GM23338 (cell line): Measurements from ENCODE around the gene TNFRSF1A. TPM values are rescaled to one million over a fixed set of nuclear protein-coding genes. Genes with fewer than 3 reads are reported as not detected.

Experiments
- ATAC-seq: fragments of 200-7000 bp; cut with Tn5 transposase; 3 replicates; pipeline ENCODE4 v1.9.1; 2020
- DNase-seq: peaks from one replicate; pipeline ENCODE4 v3.0.0-alpha.2; 2015; ENCODE audit warnings: low spot score
- H2AFZ ChIP-seq: fragments of 200-600 bp; sonication (generic); 2 replicates; pipeline ENCODE4 v1.8.0; 2016; ENCODE audit warnings: antibody characterized with exemption, mild to moderate bottlenecking, moderate library complexity
- H3F3A ChIP-seq: fragments of 200-600 bp; sonication (generic); replicated peaks from 2 replicates; pipeline ENCODE4 v1.8.0; 2017; ENCODE audit warnings: antibody characterized with exemption, mixed run types, low read depth
- H3K27ac ChIP-seq: fragments of 200-600 bp; sonication (generic); 2 replicates; pipeline ENCODE4 v1.6.1; 2016; ENCODE audit warnings: low read depth
- H3K27me3 ChIP-seq: fragments of 200-600 bp; sonication (generic); 2 replicates; pipeline ENCODE4 v1.8.0; 2016; ENCODE audit warnings: mild to moderate bottlenecking, mixed run types, moderate library complexity; ENCODE audit not compliant: insufficient read depth
- H3K36me3 ChIP-seq: fragments of 200-600 bp; sonication (generic); 2 replicates; pipeline ENCODE4 v1.8.0; 2016; ENCODE audit warnings: mild to moderate bottlenecking; ENCODE audit not compliant: insufficient read depth
- H3K4me1 ChIP-seq: fragments of 200-600 bp; sonication (generic); 2 replicates; pipeline ENCODE4 v1.8.0; 2016; ENCODE audit warnings: mild to moderate bottlenecking, moderate library complexity; ENCODE audit not compliant: insufficient read depth
- H3K4me2 ChIP-seq: fragments of 200-600 bp; sonication (generic); 2 replicates; pipeline ENCODE4 v1.7.1; 2017; ENCODE audit warnings: mixed run types
- H3K4me3 ChIP-seq: fragments of 200-600 bp; sonication (generic); 2 replicates; pipeline ENCODE4 v1.6.1; 2016; ENCODE audit warnings: mixed run types
- H3K79me2 ChIP-seq: fragments of 200-600 bp; sonication (generic); replicated peaks from 2 replicates; pipeline ENCODE4 v1.8.0; 2017; ENCODE audit warnings: mild to moderate bottlenecking; ENCODE audit not compliant: insufficient read depth
- H3K9me2 ChIP-seq: fragments of 200-600 bp; sonication (generic); 2 replicates; pipeline ENCODE4 v1.8.0; 2017; ENCODE audit not compliant: insufficient read depth
- H4K20me1 ChIP-seq: fragments of 200-600 bp; sonication (generic); replicated peaks from 2 replicates; pipeline ENCODE4 v1.8.0; 2017; ENCODE audit warnings: mild to moderate bottlenecking; ENCODE audit not compliant: insufficient read depth
- H3K27ac Mint-ChIP-seq: 2 replicates; pipeline ENCODE4 v1.8.0; 2020; ENCODE audit warnings: inconsistent platforms, mild to moderate bottlenecking, moderate library complexity, mixed read lengths
- H3K27me3 Mint-ChIP-seq: 3 replicates; pipeline ENCODE4 v1.8.0; 2022; ENCODE audit warnings: low read depth, mild to moderate bottlenecking, moderate library complexity, mixed read lengths, inconsistent platforms; ENCODE audit not compliant: insufficient read depth, poor library complexity
- H3K36me3 Mint-ChIP-seq: 3 replicates; pipeline ENCODE4 v1.8.0; 2021; ENCODE audit warnings: low read depth, mild to moderate bottlenecking, inconsistent platforms, moderate library complexity, mixed read lengths
- H3K4me1 Mint-ChIP-seq: 3 replicates; pipeline ENCODE4 v1.8.0; 2020; ENCODE audit warnings: mild to moderate bottlenecking, inconsistent platforms, mixed read lengths
- H3K4me3 Mint-ChIP-seq: 3 replicates; pipeline ENCODE4 v1.8.0; 2021; ENCODE audit warnings: moderate library complexity, mild to moderate bottlenecking, inconsistent platforms, mixed read lengths
- H3K9me3 Mint-ChIP-seq: 3 replicates; pipeline ENCODE4 v1.8.0; 2020; ENCODE audit warnings: moderate library complexity, mild to moderate bottlenecking, inconsistent platforms, mixed read lengths
- CREB1 ChIP-seq: fragments of 250-450 bp; sonication (Bioruptor Pico); IDR thresholded peaks from 2 replicates; pipeline ENCODE4 v1.5.0; 2020; ENCODE audit warnings: low read depth, mild to moderate bottlenecking, moderate library complexity
- EZH2 ChIP-seq: fragments of 200-600 bp; sonication (generic); IDR thresholded peaks from one replicate; pipeline ENCODE4 v1.8.0; 2017; ENCODE audit warnings: antibody characterized with exemption, mild to moderate bottlenecking, low read depth; ENCODE audit not compliant: unreplicated experiment
- EZH2phosphoT487 ChIP-seq: fragments of 200-600 bp; sonication (generic); IDR thresholded peaks from one replicate; pipeline ENCODE4 v1.8.1; 2018; ENCODE audit warnings: antibody characterized with exemption; ENCODE audit not compliant: unreplicated experiment
- JUNB ChIP-seq: IDR thresholded peaks from one replicate; pipeline ENCODE4 v1.6.1; 2016; ENCODE audit warnings: antibody characterized with exemption; ENCODE audit not compliant: unreplicated experiment
- NANOG ChIP-seq: IDR thresholded peaks from 2 replicates; pipeline ENCODE4 v1.6.1; 2016; ENCODE audit warnings: antibody characterized with exemption, borderline replicate concordance
- POLR2AphosphoS5 ChIP-seq: IDR thresholded peaks from 2 replicates; pipeline ENCODE4 v1.6.1; 2016; ENCODE audit warnings: antibody characterized with exemption, low read depth
- STAT1 ChIP-seq: IDR thresholded peaks from one replicate; pipeline ENCODE4 v1.6.1; 2016; ENCODE audit warnings: antibody characterized with exemption; ENCODE audit not compliant: unreplicated experiment
- ZNF114 ChIP-seq: fragments of 250-450 bp; sonication (Bioruptor Pico); IDR thresholded peaks from 2 replicates; pipeline ENCODE4 v1.5.0; 2020; ENCODE audit warnings: mild to moderate bottlenecking, moderate library complexity
- ZNF331 ChIP-seq: fragments of 250-450 bp; sonication (Bioruptor Pico); IDR thresholded peaks from 2 replicates; pipeline ENCODE4 v1.5.0; 2020; ENCODE audit warnings: low read depth, mild to moderate bottlenecking, moderate library complexity
- polyA plus RNA-seq: library from polyadenylated mRNA; unstranded; fragments of >200 nt; fragmentation: Nextera tagmentation; extraction: Ambion mirVana; gene quantifications from 2 replicates; pipeline ENCODE4 v1.2.1, GENCODE V29; 2016
- total RNA-seq: library from RNA; depleted of rRNA; stranded (reverse); fragments of >200 nt; shearing (Covaris generic); gene quantifications from 2 replicates; pipeline ENCODE4 v1.2.3, GENCODE V29; 2014
- TF ChIP-seq, protein P1 (sequence below): fragments of 250-450 bp; sonication (Bioruptor Pico); IDR thresholded peaks from 2 replicates; pipeline ENCODE4 v1.5.0; 2020; ENCODE audit warnings: mild to moderate bottlenecking, moderate library complexity
- TF ChIP-seq, protein P2 (sequence below), 2 experiments: fragments of 200-600 bp in 1 of 2; sonication (generic) in 1 of 2; conservative IDR thresholded peaks; 2 replicates each; pipeline versions ENCODE4 v1.5.1 to v1.6.1; 2016 to 2017; ENCODE audit warnings: antibody characterized with exemption in 2 of 2, low read depth in 2 of 2, mild to moderate bottlenecking in 2 of 2, moderate library complexity in 1 of 2
- TF ChIP-seq, protein P3 (sequence below): IDR thresholded peaks from 2 replicates; pipeline ENCODE4 v1.6.1; 2016; ENCODE audit warnings: antibody characterized with exemption

TNFRSF1A gene
- total and polyA plus RNA-seq, 2 experiments from 2014 or later: 24.3 to 43.4 TPM

DNA sequence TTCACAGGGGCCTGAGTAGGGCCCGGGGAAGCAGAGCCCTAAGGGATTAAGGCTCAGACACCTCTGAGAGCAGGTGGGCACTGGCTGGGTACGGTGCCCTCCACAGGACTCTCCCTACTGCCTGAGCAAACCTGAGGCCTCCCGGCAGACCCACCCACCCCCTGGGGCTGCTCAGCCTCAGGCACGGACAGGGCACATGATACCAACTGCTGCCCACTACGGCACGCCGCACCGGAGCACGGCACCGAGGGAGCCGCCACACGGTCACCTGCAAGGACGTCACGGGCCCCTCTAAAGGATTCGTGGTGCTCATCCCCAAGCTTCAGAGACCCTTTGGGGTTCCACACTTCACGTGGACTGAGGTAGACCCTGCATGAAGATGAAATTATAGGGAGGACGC lies 49.1 kb upstream of the TNFRSF1A start (continued):
- TF ChIP-seq, protein P1, sequence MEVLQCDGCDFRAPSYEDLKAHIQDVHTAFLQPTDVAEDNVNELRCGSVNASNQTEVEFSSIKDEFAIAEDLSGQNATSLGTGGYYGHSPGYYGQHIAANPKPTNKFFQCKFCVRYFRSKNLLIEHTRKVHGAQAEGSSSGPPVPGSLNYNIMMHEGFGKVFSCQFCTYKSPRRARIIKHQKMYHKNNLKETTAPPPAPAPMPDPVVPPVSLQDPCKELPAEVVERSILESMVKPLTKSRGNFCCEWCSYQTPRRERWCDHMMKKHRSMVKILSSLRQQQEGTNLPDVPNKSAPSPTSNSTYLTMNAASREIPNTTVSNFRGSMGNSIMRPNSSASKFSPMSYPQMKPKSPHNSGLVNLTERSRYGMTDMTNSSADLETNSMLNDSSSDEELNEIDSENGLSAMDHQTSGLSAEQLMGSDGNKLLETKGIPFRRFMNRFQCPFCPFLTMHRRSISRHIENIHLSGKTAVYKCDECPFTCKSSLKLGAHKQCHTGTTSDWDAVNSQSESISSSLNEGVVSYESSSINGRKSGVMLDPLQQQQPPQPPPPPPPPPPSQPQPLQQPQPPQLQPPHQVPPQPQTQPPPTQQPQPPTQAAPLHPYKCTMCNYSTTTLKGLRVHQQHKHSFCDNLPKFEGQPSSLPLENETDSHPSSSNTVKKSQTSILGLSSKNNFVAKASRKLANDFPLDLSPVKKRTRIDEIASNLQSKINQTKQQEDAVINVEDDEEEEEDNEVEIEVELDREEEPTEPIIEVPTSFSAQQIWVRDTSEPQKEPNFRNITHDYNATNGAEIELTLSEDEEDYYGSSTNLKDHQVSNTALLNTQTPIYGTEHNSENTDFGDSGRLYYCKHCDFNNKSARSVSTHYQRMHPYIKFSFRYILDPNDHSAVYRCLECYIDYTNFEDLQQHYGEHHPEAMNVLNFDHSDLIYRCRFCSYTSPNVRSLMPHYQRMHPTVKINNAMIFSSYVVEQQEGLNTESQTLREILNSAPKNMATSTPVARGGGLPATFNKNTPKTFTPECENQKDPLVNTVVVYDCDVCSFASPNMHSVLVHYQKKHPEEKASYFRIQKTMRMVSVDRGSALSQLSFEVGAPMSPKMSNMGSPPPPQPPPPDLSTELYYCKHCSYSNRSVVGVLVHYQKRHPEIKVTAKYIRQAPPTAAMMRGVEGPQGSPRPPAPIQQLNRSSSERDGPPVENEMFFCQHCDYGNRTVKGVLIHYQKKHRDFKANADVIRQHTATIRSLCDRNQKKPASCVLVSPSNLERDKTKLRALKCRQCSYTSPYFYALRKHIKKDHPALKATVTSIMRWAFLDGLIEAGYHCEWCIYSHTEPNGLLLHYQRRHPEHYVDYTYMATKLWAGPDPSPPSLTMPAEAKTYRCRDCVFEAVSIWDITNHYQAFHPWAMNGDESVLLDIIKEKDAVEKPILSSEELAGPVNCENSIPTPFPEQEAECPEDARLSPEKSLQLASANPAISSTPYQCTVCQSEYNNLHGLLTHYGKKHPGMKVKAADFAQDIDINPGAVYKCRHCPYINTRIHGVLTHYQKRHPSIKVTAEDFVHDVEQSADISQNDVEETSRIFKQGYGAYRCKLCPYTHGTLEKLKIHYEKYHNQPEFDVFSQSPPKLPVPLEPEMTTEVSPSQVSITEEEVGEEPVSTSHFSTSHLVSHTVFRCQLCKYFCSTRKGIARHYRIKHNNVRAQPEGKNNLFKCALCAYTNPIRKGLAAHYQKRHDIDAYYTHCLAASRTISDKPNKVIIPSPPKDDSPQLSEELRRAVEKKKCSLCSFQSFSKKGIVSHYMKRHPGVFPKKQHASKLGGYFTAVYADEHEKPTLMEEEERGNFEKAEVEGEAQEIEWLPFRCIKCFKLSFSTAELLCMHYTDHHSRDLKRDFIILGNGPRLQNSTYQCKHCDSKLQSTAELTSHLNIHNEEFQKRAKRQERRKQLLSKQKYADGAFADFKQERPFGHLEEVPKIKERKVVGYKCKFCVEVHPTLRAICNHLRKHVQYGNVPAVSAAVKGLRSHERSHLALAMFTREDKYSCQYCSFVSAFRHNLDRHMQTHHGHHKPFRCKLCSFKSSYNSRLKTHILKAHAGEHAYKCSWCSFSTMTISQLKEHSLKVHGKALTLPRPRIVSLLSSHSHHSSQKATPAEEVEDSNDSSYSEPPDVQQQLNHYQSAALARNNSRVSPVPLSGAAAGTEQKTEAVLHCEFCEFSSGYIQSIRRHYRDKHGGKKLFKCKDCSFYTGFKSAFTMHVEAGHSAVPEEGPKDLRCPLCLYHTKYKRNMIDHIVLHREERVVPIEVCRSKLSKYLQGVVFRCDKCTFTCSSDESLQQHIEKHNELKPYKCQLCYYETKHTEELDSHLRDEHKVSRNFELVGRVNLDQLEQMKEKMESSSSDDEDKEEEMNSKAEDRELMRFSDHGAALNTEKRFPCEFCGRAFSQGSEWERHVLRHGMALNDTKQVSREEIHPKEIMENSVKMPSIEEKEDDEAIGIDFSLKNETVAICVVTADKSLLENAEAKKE: no peak
- TF ChIP-seq, protein P2, sequence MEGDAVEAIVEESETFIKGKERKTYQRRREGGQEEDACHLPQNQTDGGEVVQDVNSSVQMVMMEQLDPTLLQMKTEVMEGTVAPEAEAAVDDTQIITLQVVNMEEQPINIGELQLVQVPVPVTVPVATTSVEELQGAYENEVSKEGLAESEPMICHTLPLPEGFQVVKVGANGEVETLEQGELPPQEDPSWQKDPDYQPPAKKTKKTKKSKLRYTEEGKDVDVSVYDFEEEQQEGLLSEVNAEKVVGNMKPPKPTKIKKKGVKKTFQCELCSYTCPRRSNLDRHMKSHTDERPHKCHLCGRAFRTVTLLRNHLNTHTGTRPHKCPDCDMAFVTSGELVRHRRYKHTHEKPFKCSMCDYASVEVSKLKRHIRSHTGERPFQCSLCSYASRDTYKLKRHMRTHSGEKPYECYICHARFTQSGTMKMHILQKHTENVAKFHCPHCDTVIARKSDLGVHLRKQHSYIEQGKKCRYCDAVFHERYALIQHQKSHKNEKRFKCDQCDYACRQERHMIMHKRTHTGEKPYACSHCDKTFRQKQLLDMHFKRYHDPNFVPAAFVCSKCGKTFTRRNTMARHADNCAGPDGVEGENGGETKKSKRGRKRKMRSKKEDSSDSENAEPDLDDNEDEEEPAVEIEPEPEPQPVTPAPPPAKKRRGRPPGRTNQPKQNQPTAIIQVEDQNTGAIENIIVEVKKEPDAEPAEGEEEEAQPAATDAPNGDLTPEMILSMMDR (conservative IDR thresholded peaks at IDR 0.05; ENCODE audit: low read depth in 2 of 2): no peak
- TF ChIP-seq NANOG: no peak

DNA sequence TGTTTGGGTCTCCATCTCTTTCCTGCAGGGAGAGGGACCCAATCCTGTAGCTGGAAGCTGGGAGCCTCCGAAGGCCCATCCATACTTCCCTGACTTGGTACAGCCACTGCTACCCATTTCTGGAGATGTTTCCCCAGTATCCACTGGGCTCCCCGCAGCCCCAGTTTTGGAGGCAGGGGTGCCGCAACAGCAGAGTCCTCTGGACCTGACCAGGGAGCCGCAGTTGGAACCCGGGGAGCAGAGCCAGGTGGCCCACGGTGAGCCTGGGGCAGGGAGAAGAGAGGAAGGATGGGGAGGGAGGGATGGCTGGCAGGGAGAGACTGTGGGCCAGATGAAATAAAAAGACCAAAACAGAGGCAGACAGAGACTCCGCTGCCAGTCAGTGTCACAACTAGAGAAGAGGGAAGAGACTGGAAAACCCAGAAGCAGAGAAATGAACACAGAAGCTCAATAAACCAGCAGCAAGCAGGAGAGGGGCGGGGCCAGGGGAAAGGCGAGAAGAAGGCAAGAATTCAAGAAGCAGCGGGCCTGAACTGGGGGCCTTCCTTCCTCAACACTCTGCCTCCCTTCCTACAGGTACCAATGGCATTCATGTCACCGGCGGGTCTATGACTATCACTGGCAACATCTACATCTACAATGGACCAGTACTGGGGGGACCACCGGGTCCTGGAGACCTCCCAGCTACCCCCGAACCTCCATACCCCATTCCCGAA lies 48.4 kb upstream of the TNFRSF1A start:
- H3K9me2 ChIP-seq: peaks cover 3% of the 10 kb centered on the region; the same call in 1 of the 2 replicates
- no peaks in the 10 kb centered on the region for H3K27me3 ChIP-seq
- H2AFZ ChIP-seq: no peak overlapping the region
- Mint-ChIP-seq H3K27me3 (peaks cover 9% of the 10 kb centered on the region), H3K4me1 (peaks cover 16% of the 10 kb centered on the region), H3K36me3 (no peaks in the 10 kb centered on the region), H3K9me3 (no peaks in the 10 kb centered on the region; the same call in 2 of the 3 replicates), H3K4me3 (no peak overlapping the region), H3K27ac (no peak overlapping the region)
- peaks cover 3% of the 10 kb centered on the region; the same call in 1 of the 2 replicates for H3K4me1 ChIP-seq
- H3K36me3 ChIP-seq: no peaks in the 10 kb centered on the region
- H3K27ac ChIP-seq: no peak overlapping the region
- no peak overlapping the region for H3K4me3 ChIP-seq
- DNase-seq: no peak
- ATAC-seq: no peak
- no peaks in the 10 kb centered on the region for H4K20me1 ChIP-seq
- 0 out of 2 replicates have a peak, but pooled peaks cover 9% of the 10 kb centered on the region for H3F3A ChIP-seq
- no peaks in the 10 kb centered on the region for H3K79me2 ChIP-seq
- H3K4me2 ChIP-seq: no peak overlapping the region
- TF ChIP-seq ZNF331 (CRISPR knock-in tag): no peak
- no peak for TF ChIP-seq JUNB
- TF ChIP-seq EZH2phosphoT487: no peak
- TF ChIP-seq STAT1: no peak
- TF ChIP-seq ZNF114 (CRISPR knock-in tag): no peak
- TF ChIP-seq, protein P3, sequence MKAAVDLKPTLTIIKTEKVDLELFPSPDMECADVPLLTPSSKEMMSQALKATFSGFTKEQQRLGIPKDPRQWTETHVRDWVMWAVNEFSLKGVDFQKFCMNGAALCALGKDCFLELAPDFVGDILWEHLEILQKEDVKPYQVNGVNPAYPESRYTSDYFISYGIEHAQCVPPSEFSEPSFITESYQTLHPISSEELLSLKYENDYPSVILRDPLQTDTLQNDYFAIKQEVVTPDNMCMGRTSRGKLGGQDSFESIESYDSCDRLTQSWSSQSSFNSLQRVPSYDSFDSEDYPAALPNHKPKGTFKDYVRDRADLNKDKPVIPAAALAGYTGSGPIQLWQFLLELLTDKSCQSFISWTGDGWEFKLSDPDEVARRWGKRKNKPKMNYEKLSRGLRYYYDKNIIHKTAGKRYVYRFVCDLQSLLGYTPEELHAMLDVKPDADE: no peak
- no peak for TF ChIP-seq POLR2AphosphoS5
- no peak for TF ChIP-seq CREB1
- TF ChIP-seq EZH2: no peak
